Mesendoderm (in vitro differentiated cells): ENCODE data around the gene NDUFB5. TPM values are rescaled to one million over a fixed set of nuclear protein-coding genes. Genes with fewer than 3 reads are reported as not detected.
A peak's percentile ranks its signal among the peaks of the same experiment; 100 is the strongest.

ENCODE experiments used
- DNase-seq: peaks from one replicate; pipeline ENCODE4 v3.0.0; 2013
- H2AK5ac ChIP-seq: 2 replicates; pipeline ENCODE4 v1.6.1; 2013; ENCODE audit warnings: low read length, inconsistent platforms
- H2BK120ac ChIP-seq: 2 replicates; pipeline ENCODE4 v1.6.1; 2013; ENCODE audit warnings: low read depth, mild to moderate bottlenecking, low read length, moderate library complexity, mixed read lengths
- H2BK15ac ChIP-seq: replicated peaks from 2 replicates; pipeline ENCODE4 v1.6.1; 2013; ENCODE audit warnings: low read depth, mild to moderate bottlenecking, moderate library complexity
- H2BK5ac ChIP-seq: 2 replicates; pipeline ENCODE4 v1.6.1; 2013; ENCODE audit warnings: low read length, inconsistent platforms
- H3K18ac ChIP-seq: 2 replicates; pipeline ENCODE4 v1.6.1; 2013; ENCODE audit warnings: mild to moderate bottlenecking, low read length, mixed read lengths
- H3K23ac ChIP-seq: one replicate; pipeline ENCODE4 v1.6.1; 2013; ENCODE audit warnings: low read length
- H3K27ac ChIP-seq: 2 replicates; pipeline ENCODE4 v1.5.1; 2013; ENCODE audit warnings: low read depth, mild to moderate bottlenecking, inconsistent platforms, low read length, moderate library complexity
- H3K27me3 ChIP-seq: 2 replicates; pipeline ENCODE4 v1.6.1; 2013; ENCODE audit warnings: low read length, control low read depth, mild to moderate bottlenecking, inconsistent platforms; ENCODE audit not compliant: insufficient read depth, poor library complexity
- H3K36me3 ChIP-seq: 2 replicates; pipeline ENCODE4 v1.6.1; 2013; ENCODE audit warnings: low read length, inconsistent platforms; ENCODE audit not compliant: control insufficient read depth, insufficient read depth
- H3K4ac ChIP-seq: one replicate; pipeline ENCODE4 v1.6.1; 2013; ENCODE audit warnings: low read depth, mild to moderate bottlenecking, low read length, moderate library complexity
- H3K4me1 ChIP-seq: 2 replicates; pipeline ENCODE4 v1.6.1; 2013; ENCODE audit warnings: low read depth, low read length, inconsistent platforms; ENCODE audit not compliant: control insufficient read depth
- H3K4me2 ChIP-seq: 2 replicates; pipeline ENCODE4 v1.6.1; 2013; ENCODE audit warnings: low read length
- H3K4me3 ChIP-seq: 2 replicates; pipeline ENCODE4 v1.5.1; 2013; ENCODE audit warnings: mild to moderate bottlenecking, low read length
- H3K56ac ChIP-seq: one replicate; pipeline ENCODE4 v1.6.1; 2013; ENCODE audit warnings: low read length
- H3K79me1 ChIP-seq: 2 replicates; pipeline ENCODE4 v1.6.1; 2013; ENCODE audit warnings: low read length, inconsistent platforms
- H3K79me2 ChIP-seq: 2 replicates; pipeline ENCODE4 v1.6.1; 2013; ENCODE audit warnings: mild to moderate bottlenecking, low read length; ENCODE audit not compliant: control insufficient read depth, insufficient read depth
- H3K9ac ChIP-seq: 2 replicates; pipeline ENCODE4 v1.6.1; 2013; ENCODE audit warnings: low read length, inconsistent platforms
- H4K5ac ChIP-seq: one replicate; pipeline ENCODE4 v1.6.1; 2013; ENCODE audit warnings: low read length
- H4K8ac ChIP-seq: one replicate; pipeline ENCODE4 v1.6.1; 2013; ENCODE audit warnings: low read depth, mild to moderate bottlenecking, control low read depth, low read length, moderate library complexity
- whole genome bisulfite sequencing: extraction: QIAGEN DNeasy Blood & Tissue Kit; methylation state at CpG from one replicate; pipeline ENCODE4 v1.1.7; 2013; ENCODE audit warnings: low lambda C conversion rate, missing lambda C conversion rate; ENCODE audit not compliant: insufficient coverage; ENCODE audit errors: extremely low coverage; 5-methylcytosine and 5-hydroxymethylcytosine counted together
- polyA plus RNA-seq, 2 experiments: library from polyadenylated mRNA; stranded (reverse); fragments of 200-250 nt; gene quantifications; one replicate each; pipeline ENCODE4 v1.2.3, GENCODE V29; 2013

Gene NDUFB5
- polyA plus RNA-seq (2013, experiment 1 of 2), result 69.0 TPM
- 67.1 TPM for polyA plus RNA-seq (2013, experiment 2 of 2)

- peak within 1 kb of the TSS; percentile 96 for H3K9ac ChIP-seq
- H3K27me3 ChIP-seq, result no peaks in the 10 kb centered on the region
- H3K4me3 ChIP-seq, result peak within 1 kb of the TSS; percentile 98
- peak within 1 kb of the TSS; percentile 19 for H3K18ac ChIP-seq
- H2BK120ac ChIP-seq, result no peak within 1 kb of the TSS
- H3K56ac ChIP-seq, result peak within 1 kb of the TSS; percentile 96
- peak; percentile 99 for DNase-seq
- no peak within 1 kb of the TSS for H3K4ac ChIP-seq
- no peak within 1 kb of the TSS for H3K27ac ChIP-seq
- H2AK5ac ChIP-seq, result no peak within 1 kb of the TSS
- peaks cover 15% of the 10 kb centered on the region for H3K79me2 ChIP-seq
- peak within 1 kb of the TSS; percentile 52 for H2BK5ac ChIP-seq
- no CpG with 5 or more reads among the region's 45 CpGs for WGBS
- H3K4me2 ChIP-seq, result peak within 1 kb of the TSS; percentile 100
- H4K5ac ChIP-seq, result no peak within 1 kb of the TSS
- peaks cover 3% of the 10 kb centered on the region for H3K4me1 ChIP-seq
- H3K36me3 ChIP-seq, result no peaks in the 10 kb centered on the region
- peaks cover 8% of the 10 kb centered on the region for H3K79me1 ChIP-seq
- no peak within 1 kb of the TSS for H4K8ac ChIP-seq
- H2BK15ac ChIP-seq, result no peak within 1 kb of the TSS
- no peak within 1 kb of the TSS for H3K23ac ChIP-seq
These were observed at the start of gene NDUFB5, which contains the start of gene MRPL47 for GRCh38 chr3:179604321-179605078. Gene NDUFB5, plus strand, starts transcription at chr3:179604794. Its CDS starts 22 bp downstream, at chr3:179604816. Gene MRPL47, minus strand, starts transcription at chr3:179604638. Its CDS starts 14 bp downstream, at chr3:179604624.

GRCh38 chr3:179558742-179559364, 45.7 kb upstream of the NDUFB5 start:
- Histone ChIP-seq H2BK120ac (no peak overlapping the region), H3K36me3 (no peaks in the 10 kb centered on the region), H2BK5ac (no peak overlapping the region), H3K79me2 (peaks cover 5% of the 10 kb centered on the region), H3K79me1 (peaks cover 2% of the 10 kb centered on the region), H3K23ac (no peak overlapping the region), H3K27ac (no peak overlapping the region), H3K18ac (no peak overlapping the region), H3K4ac (no peak overlapping the region), H3K56ac (no peak overlapping the region), H2AK5ac (no peak overlapping the region), H3K4me1 (no peaks in the 10 kb centered on the region), H4K5ac (no peak overlapping the region), H3K4me3 (no peak overlapping the region), H3K9ac (no peak overlapping the region), H4K8ac (no peak overlapping the region), H2BK15ac (no peak overlapping the region), H3K4me2 (no peak overlapping the region), H3K27me3 (no peaks in the 10 kb centered on the region)
- WGBS, result no CpG with 5 or more reads among the region's 3 CpGs
- peak; percentile 77 for DNase-seq

GRCh38 chr3:179560791-179561190, 43.8 kb upstream of the NDUFB5 start:
- H2BK120ac ChIP-seq, result no peak overlapping the region
- H2AK5ac ChIP-seq, result no peak overlapping the region
- no peak overlapping the region for H2BK5ac ChIP-seq
- H3K4me1 ChIP-seq, result no peaks in the 10 kb centered on the region
- no peak overlapping the region for H3K9ac ChIP-seq
- no peaks in the 10 kb centered on the region for H3K27me3 ChIP-seq
- DNase-seq, result no peak
- H3K4me3 ChIP-seq, result no peak overlapping the region
- no peak overlapping the region for H3K4me2 ChIP-seq
- H3K79me2 ChIP-seq, result peaks cover 22% of the 10 kb centered on the region
- H3K18ac ChIP-seq, result no peak overlapping the region
- H3K79me1 ChIP-seq, result peaks cover 3% of the 10 kb centered on the region
- H4K5ac ChIP-seq, result no peak overlapping the region
- H4K8ac ChIP-seq, result no peak overlapping the region
- H3K27ac ChIP-seq, result no peak overlapping the region
- no peak overlapping the region for H3K23ac ChIP-seq
- H2BK15ac ChIP-seq, result no peak overlapping the region
- no peaks in the 10 kb centered on the region for H3K36me3 ChIP-seq
- no peak overlapping the region for H3K56ac ChIP-seq
- H3K4ac ChIP-seq, result no peak overlapping the region
- no CpG with 5 or more reads among the region's 1 CpG for WGBS

GRCh38 chr3:179562591-179563270, 41.9 kb upstream of the NDUFB5 start, which contains the start of gene ACTL6A:
Gene ACTL6A, plus strand, starts transcription at chr3:179562926. Its CDS starts 167 bp downstream, at chr3:179563093.
- H3K4me3 ChIP-seq, result peak within 1 kb of the TSS; percentile 54
- H3K18ac ChIP-seq, result peak within 1 kb of the TSS; percentile 25
- no CpG with 5 or more reads among the region's 55 CpGs for WGBS
- H3K79me1 ChIP-seq, result peaks cover 6% of the 10 kb centered on the region
- H4K5ac ChIP-seq, result no peak within 1 kb of the TSS
- peak; percentile 100 for DNase-seq
- H3K4me1 ChIP-seq, result no peaks in the 10 kb centered on the region
- no peak within 1 kb of the TSS for H3K4ac ChIP-seq
- H2BK120ac ChIP-seq, result no peak within 1 kb of the TSS
- peaks cover 35% of the 10 kb centered on the region for H3K79me2 ChIP-seq
- no peaks in the 10 kb centered on the region for H3K27me3 ChIP-seq
- peak within 1 kb of the TSS; percentile 76 for H3K4me2 ChIP-seq
- H3K27ac ChIP-seq, result peak within 1 kb of the TSS; percentile 65
- no peaks in the 10 kb centered on the region for H3K36me3 ChIP-seq
- H2BK15ac ChIP-seq, result no peak within 1 kb of the TSS
- H4K8ac ChIP-seq, result peak within 1 kb of the TSS; percentile 66
- H3K56ac ChIP-seq, result peak within 1 kb of the TSS; percentile 89
- H3K9ac ChIP-seq, result peak within 1 kb of the TSS; percentile 80
- no peak within 1 kb of the TSS for H3K23ac ChIP-seq
- peak within 1 kb of the TSS; percentile 36 for H2BK5ac ChIP-seq
- no peak within 1 kb of the TSS for H2AK5ac ChIP-seq

GRCh38 chr3:179563271-179563783, 41.3 kb upstream of the NDUFB5 start:
- H3K9ac ChIP-seq, result peak overlapping the region; percentile 80
- peak overlapping the region; percentile 76 for H3K4me2 ChIP-seq
- no peak overlapping the region for H4K5ac ChIP-seq
- H4K8ac ChIP-seq, result no peak overlapping the region
- H2BK120ac ChIP-seq, result no peak overlapping the region
- no peak overlapping the region for H2BK15ac ChIP-seq
- no peaks in the 10 kb centered on the region for H3K4me1 ChIP-seq
- H3K27me3 ChIP-seq, result no peaks in the 10 kb centered on the region
- H3K18ac ChIP-seq, result peak overlapping the region; percentile 25
- H3K79me2 ChIP-seq, result peaks cover 35% of the 10 kb centered on the region
- no peak overlapping the region for H3K4ac ChIP-seq
- H3K27ac ChIP-seq, result peak overlapping the region; percentile 51
- H3K79me1 ChIP-seq, result peaks cover 6% of the 10 kb centered on the region
- H3K36me3 ChIP-seq, result no peaks in the 10 kb centered on the region
- peak overlapping the region; percentile 89 for H3K56ac ChIP-seq
- peak overlapping the region; percentile 36 for H2BK5ac ChIP-seq
- peak overlapping the region; percentile 54 for H3K4me3 ChIP-seq
- no peak overlapping the region for H3K23ac ChIP-seq
- WGBS, result no CpG with 5 or more reads among the region's 40 CpGs
- peak; percentile 84 for DNase-seq
- no peak overlapping the region for H2AK5ac ChIP-seq
